Trophoblast cell (in vitro differentiated cells and primary cell): ENCODE measurements around the gene ATP6AP2.

Experiments
- DNase-seq, 2 donors: peaks; one replicate each; pipeline ENCODE4 v3.0.0-alpha.2; 2016
- H2AFZ ChIP-seq: 2 replicates; pipeline ENCODE4 v1.6.1; 2013; ENCODE audit warnings: low read length, moderate library complexity, mild to moderate bottlenecking; ENCODE audit not compliant: insufficient read depth, poor library complexity
- H2AK5ac ChIP-seq: 2 replicates; pipeline ENCODE4 v1.6.1; 2013; ENCODE audit warnings: mild to moderate bottlenecking, low read length
- H2BK120ac ChIP-seq: 2 replicates; pipeline ENCODE4 v1.6.1; 2013; ENCODE audit warnings: low read length, mild to moderate bottlenecking, moderate library complexity; ENCODE audit not compliant: insufficient read depth, poor library complexity
- H2BK12ac ChIP-seq: 2 replicates; pipeline ENCODE4 v1.6.1; 2013; ENCODE audit warnings: mild to moderate bottlenecking, low read length, moderate library complexity
- H2BK5ac ChIP-seq: 2 replicates; pipeline ENCODE4 v1.6.1; 2013; ENCODE audit warnings: low read length, low read depth, moderate library complexity, mild to moderate bottlenecking; ENCODE audit not compliant: poor library complexity
- H3K14ac ChIP-seq: 2 replicates; pipeline ENCODE4 v1.6.1; 2013; ENCODE audit warnings: mild to moderate bottlenecking, low read length
- H3K18ac ChIP-seq: 2 replicates; pipeline ENCODE4 v1.6.1; 2013; ENCODE audit warnings: mild to moderate bottlenecking, low read length
- H3K23ac ChIP-seq: 2 replicates; pipeline ENCODE4 v1.6.1; 2013; ENCODE audit warnings: low read length
- H3K27ac ChIP-seq: 2 replicates; pipeline ENCODE4 v1.5.1; 2013; ENCODE audit warnings: low read depth, mild to moderate bottlenecking, inconsistent platforms, low read length, moderate library complexity
- H3K27me3 ChIP-seq: 2 replicates; pipeline ENCODE4 v1.6.1; 2013; ENCODE audit warnings: inconsistent platforms, mild to moderate bottlenecking, low read length, moderate library complexity; ENCODE audit not compliant: insufficient read depth
- H3K36me3 ChIP-seq, 2 experiments: 1 replicate in 1 of 2; 2 replicates in 1 of 2; pipeline ENCODE4 v1.6.1; 2013; ENCODE audit warnings: low read length in 2 of 2, mild to moderate bottlenecking in 2 of 2, moderate library complexity in 1 of 2; ENCODE audit not compliant: insufficient read depth in 2 of 2, control insufficient read depth in 1 of 2
- H3K4ac ChIP-seq: 2 replicates; pipeline ENCODE4 v1.6.1; 2013; ENCODE audit warnings: low read depth, mild to moderate bottlenecking, low read length, moderate library complexity
- H3K4me1 ChIP-seq, 2 experiments: 1 replicate in 1 of 2; 2 replicates in 1 of 2; pipeline ENCODE4 v1.6.1; 2013; ENCODE audit warnings: low read length in 2 of 2, mild to moderate bottlenecking in 2 of 2, moderate library complexity in 1 of 2; ENCODE audit not compliant: insufficient read depth in 2 of 2, control insufficient read depth in 1 of 2
- H3K4me2 ChIP-seq: 2 replicates; pipeline ENCODE4 v1.6.1; 2013; ENCODE audit warnings: inconsistent platforms, mild to moderate bottlenecking, low read length, moderate library complexity
- H3K4me3 ChIP-seq: 2 replicates; pipeline ENCODE4 v1.5.1; 2013; ENCODE audit warnings: mild to moderate bottlenecking, low read depth, low read length, inconsistent platforms
- H3K79me1 ChIP-seq: one replicate; pipeline ENCODE4 v1.6.1; 2013; ENCODE audit warnings: low read length
- H3K79me2 ChIP-seq: 2 replicates; pipeline ENCODE4 v1.6.1; 2013; ENCODE audit warnings: low read length, mild to moderate bottlenecking; ENCODE audit not compliant: control insufficient read depth, insufficient read depth, poor library complexity
- H3K9ac ChIP-seq: 2 replicates; pipeline ENCODE4 v1.6.1; 2013; ENCODE audit warnings: mild to moderate bottlenecking, low read length
- H3K9me3 ChIP-seq: 2 replicates; pipeline ENCODE4 v1.6.1; 2013; ENCODE audit warnings: low read depth, mild to moderate bottlenecking, control low read depth, inconsistent platforms, low read length; ENCODE audit not compliant: insufficient read depth
- H4K12ac ChIP-seq: 2 replicates; pipeline ENCODE4 v1.6.1; 2013; ENCODE audit warnings: low read depth, mild to moderate bottlenecking, low read length, moderate library complexity
- H4K8ac ChIP-seq: 2 replicates; pipeline ENCODE4 v1.6.1; 2013; ENCODE audit warnings: low read depth, mild to moderate bottlenecking, low read length, moderate library complexity
- H4K91ac ChIP-seq: one replicate; pipeline ENCODE4 v1.6.1; 2013; ENCODE audit warnings: low read depth, mild to moderate bottlenecking, low read length, moderate library complexity
- WGBS: extraction: QIAGEN DNeasy Blood & Tissue Kit; methylation state at CpG from one replicate; pipeline ENCODE4 v1.1.7; 2013; ENCODE audit warnings: missing lambda C conversion rate; ENCODE audit not compliant: insufficient read length, insufficient coverage; ENCODE audit errors: extremely low coverage; 5-methylcytosine and 5-hydroxymethylcytosine counted together

ATP6AP2 gene

DNA sequence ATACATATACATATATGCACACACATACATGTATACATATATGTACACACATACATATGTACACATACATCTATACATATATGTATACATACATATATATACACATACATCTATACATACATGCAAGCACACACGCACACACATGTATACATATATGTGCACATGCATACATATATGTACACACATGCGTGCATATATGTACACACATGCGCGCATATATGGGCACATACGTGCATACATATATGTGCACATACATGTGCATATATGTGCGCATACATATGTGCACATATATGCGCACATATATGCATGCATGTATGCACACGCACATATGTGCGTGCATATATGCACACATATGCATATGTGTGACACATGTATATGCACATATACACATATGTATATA is 35.2 kb downstream of the ATP6AP2 start:
- Histone ChIP-seq H3K36me3 (no peaks in the 10 kb centered on the region), H2BK12ac (no peak overlapping the region), H2BK120ac (no peak overlapping the region), H3K79me1 (no peaks in the 10 kb centered on the region), H4K8ac (no peak overlapping the region), H3K18ac (no peak overlapping the region), H3K79me2 (no peaks in the 10 kb centered on the region), H3K4ac (no peak overlapping the region), H3K9ac (no peak overlapping the region), H3K14ac (no peak overlapping the region), H4K12ac (no peak overlapping the region), H3K4me3 (no peak overlapping the region), H3K9me3 (no peaks in the 10 kb centered on the region), H2AFZ (no peak overlapping the region), H3K27me3 (no peaks in the 10 kb centered on the region), H3K4me2 (no peak overlapping the region), H3K23ac (no peak overlapping the region), H3K27ac (no peak overlapping the region), H2AK5ac (no peak overlapping the region), H4K91ac (no peak overlapping the region), H3K4me1 (no peaks in the 10 kb centered on the region), H2BK5ac (no peak overlapping the region)
- no CpG with 5 or more reads among the region's 9 CpGs for WGBS
- DNase-seq = no peak

DNA sequence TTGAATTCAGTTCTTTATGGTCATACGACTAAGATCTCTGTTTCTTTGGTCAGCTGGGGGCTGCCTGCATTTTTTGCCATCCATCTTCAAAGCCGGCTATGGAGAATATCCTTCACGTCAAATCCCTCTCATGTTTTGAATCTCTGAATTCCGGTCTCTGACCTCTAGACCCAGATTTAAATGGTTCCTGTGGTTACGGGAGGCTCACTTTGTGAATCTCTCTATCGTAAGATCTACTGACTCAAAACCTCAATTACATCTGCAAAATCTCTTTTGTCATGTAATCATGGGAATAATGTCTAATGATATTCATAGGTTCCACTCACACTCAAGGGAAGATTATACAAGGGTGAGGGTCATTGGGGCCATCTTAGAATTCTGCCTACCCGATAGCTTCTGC is 36.8 kb downstream of the ATP6AP2 start:
- no peak overlapping the region for H3K18ac ChIP-seq
- H2AK5ac ChIP-seq = no peak overlapping the region
- no peak overlapping the region for H3K4me3 ChIP-seq
- no peak overlapping the region for H2BK12ac ChIP-seq
- H2AFZ ChIP-seq = no peak overlapping the region
- no peaks in the 10 kb centered on the region for H3K9me3 ChIP-seq
- H3K79me2 ChIP-seq = no peaks in the 10 kb centered on the region
- no peak overlapping the region for H3K27ac ChIP-seq
- no peaks in the 10 kb centered on the region for H3K36me3 ChIP-seq
- no peak overlapping the region for H4K12ac ChIP-seq
- no peak overlapping the region for H2BK5ac ChIP-seq
- H3K27me3 ChIP-seq = no peaks in the 10 kb centered on the region
- no peak overlapping the region for H3K4me2 ChIP-seq
- H3K14ac ChIP-seq = no peak overlapping the region
- DNase-seq = peak in 1 of 2 donors; percentile 16
- H3K4ac ChIP-seq = no peak overlapping the region
- no peaks in the 10 kb centered on the region for H3K4me1 ChIP-seq
- no peak overlapping the region for H4K8ac ChIP-seq
- no peaks in the 10 kb centered on the region for H3K79me1 ChIP-seq
- H3K9ac ChIP-seq = no peak overlapping the region
- H3K23ac ChIP-seq = no peak overlapping the region
- WGBS = no CpG with 5 or more reads among the region's 7 CpGs
- H2BK120ac ChIP-seq = no peak overlapping the region
- no peak overlapping the region for H4K91ac ChIP-seq

DNA sequence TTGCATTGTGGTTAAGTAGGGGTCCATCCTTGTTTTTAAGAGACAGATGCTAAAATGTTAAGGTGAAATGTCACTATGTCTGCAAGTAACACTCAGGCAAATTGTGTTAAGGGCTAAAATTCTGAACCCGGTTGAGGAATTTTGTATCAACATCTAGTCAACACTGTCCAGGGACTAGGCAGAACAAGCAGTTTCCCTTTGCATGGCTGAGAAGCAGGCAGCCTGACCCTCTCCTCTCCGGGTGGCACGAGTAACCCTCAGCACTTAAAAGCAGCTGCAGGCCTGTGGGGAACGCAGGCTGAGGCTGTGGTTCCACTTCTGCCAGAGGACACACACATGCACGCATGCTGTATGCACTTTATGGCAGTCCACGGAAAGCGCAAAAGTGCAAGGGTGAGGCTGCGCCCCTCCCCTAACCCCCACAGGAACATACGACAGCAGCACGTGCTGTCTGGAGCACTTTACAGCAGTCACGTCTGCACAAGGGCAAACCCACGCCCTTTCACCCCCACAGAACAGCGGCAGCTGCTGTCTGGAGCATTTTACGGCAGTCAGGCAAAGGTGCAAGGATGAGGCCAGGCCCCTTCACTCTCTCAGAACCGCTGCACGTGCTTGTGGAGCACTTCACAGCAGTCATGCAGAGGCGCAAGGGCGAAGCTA is 41.8 kb downstream of the ATP6AP2 start:
- no peak overlapping the region for H4K12ac ChIP-seq
- H3K79me2 ChIP-seq = no peaks in the 10 kb centered on the region
- H3K18ac ChIP-seq = no peak overlapping the region
- no peak overlapping the region for H3K23ac ChIP-seq
- H2AFZ ChIP-seq = no peak overlapping the region
- no peak overlapping the region for H4K8ac ChIP-seq
- H3K79me1 ChIP-seq = no peaks in the 10 kb centered on the region
- no peak overlapping the region for H4K91ac ChIP-seq
- no peak overlapping the region for H3K4me3 ChIP-seq
- H3K36me3 ChIP-seq = peaks cover 0 to 2% of the 10 kb centered on the region in 2 experiments
- H2BK5ac ChIP-seq = no peak overlapping the region
- no peak overlapping the region for H3K4ac ChIP-seq
- H3K9me3 ChIP-seq = no peaks in the 10 kb centered on the region
- no peaks in the 10 kb centered on the region for H3K4me1 ChIP-seq
- H2AK5ac ChIP-seq = no peak overlapping the region
- H3K27me3 ChIP-seq = no peaks in the 10 kb centered on the region
- no peak overlapping the region for H3K27ac ChIP-seq
- no CpG with 5 or more reads among the region's 18 CpGs for WGBS
- H2BK120ac ChIP-seq = no peak overlapping the region
- no peak overlapping the region for H2BK12ac ChIP-seq
- H3K4me2 ChIP-seq = no peak overlapping the region
- no peak overlapping the region for H3K14ac ChIP-seq
- DNase-seq = no peak
- no peak overlapping the region for H3K9ac ChIP-seq

DNA sequence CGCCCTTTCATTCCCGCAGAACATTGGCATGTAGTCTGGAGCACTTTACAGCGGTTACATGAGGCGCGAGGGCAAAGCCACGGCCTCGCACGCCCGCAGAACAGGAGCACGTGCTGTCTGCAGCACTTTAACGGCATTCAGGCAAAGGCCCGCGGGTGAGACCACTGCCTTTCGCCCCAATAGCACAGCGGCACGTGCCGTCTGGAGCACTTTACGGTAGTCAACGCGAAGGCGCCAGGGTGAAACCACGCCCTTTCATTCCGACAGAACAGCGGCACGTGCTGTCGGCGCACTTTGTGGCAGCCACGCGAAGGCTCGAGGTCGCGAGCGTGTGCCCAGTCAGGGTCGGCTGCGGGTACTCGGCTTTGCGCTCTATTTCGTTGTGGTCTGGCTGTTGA is 42.4 kb downstream of the ATP6AP2 start, which contains the start of gene MPC1L:
Gene MPC1L, plus strand, starts transcription at position 290 of the 398 bp plus-strand sequence. CDS start 138 bp downstream, outside the sequence.
- Histone ChIP-seq H3K79me2 (no peaks in the 10 kb centered on the region), H4K12ac (no peak within 1 kb of the TSS), H3K79me1 (no peaks in the 10 kb centered on the region), H3K27me3 (no peaks in the 10 kb centered on the region), H2BK5ac (no peak within 1 kb of the TSS), H3K14ac (no peak within 1 kb of the TSS), H4K91ac (no peak within 1 kb of the TSS), H2BK120ac (no peak within 1 kb of the TSS), H3K4me2 (no peak within 1 kb of the TSS), H3K4ac (no peak within 1 kb of the TSS), H2AFZ (no peak within 1 kb of the TSS), H3K18ac (no peak within 1 kb of the TSS), H3K27ac (no peak within 1 kb of the TSS), H2BK12ac (no peak within 1 kb of the TSS), H3K4me1 (no peaks in the 10 kb centered on the region), H2AK5ac (no peak within 1 kb of the TSS), H3K4me3 (no peak within 1 kb of the TSS), H3K9me3 (no peaks in the 10 kb centered on the region), H3K23ac (no peak within 1 kb of the TSS), H3K36me3 (peaks cover under 1 to 3% of the 10 kb centered on the region in 2 experiments), H3K9ac (no peak within 1 kb of the TSS), H4K8ac (no peak within 1 kb of the TSS)
- no peak for DNase-seq
- WGBS = no CpG with 5 or more reads among the region's 38 CpGs
